HepG2 (cell line): Measurements from ENCODE around the gene FUCA2. TPM values are rescaled to one million over a fixed set of nuclear protein-coding genes. Genes with fewer than 3 reads are reported as not detected.

Experiments used
- ATAC-seq: fragments of 200-7000 bp; cut with Tn5 transposase; 3 replicates; pipeline ENCODE4 v1.9.1; 2020; ENCODE audit warnings: mild to moderate bottlenecking, moderate library complexity
- BruUV-seq: library from RNA; stranded (reverse); fragments of 400-500 nt; replicated peaks from 2 replicates; lab custom pipeline; 2021; lab: Mats Ljungman, UMichigan
- CTCF ChIA-PET: fragments of 300-600 bp; formaldehyde crosslinking; extraction: SDS; loops from one replicate; lab custom pipeline; 2021; ENCODE audit warnings: low total read pairs, inconsistent platforms, low intra/inter-chr PET ratio; lab: Yijun Ruan, JAX
- POLR2A ChIA-PET: fragments of 350-600 bp; sonication (Branson Sonifier 250); formaldehyde crosslinking; loops from one replicate; lab custom pipeline; 2020; ENCODE audit warnings: antibody characterized with exemption, inconsistent platforms; lab: Yijun Ruan, JAX
- DNase-seq: peaks from one replicate; pipeline ENCODE4 v3.0.0-alpha.2; 2015; ENCODE audit warnings: low spot score
- FAIRE-seq: peaks from 3 replicates; lab custom pipeline; 2011; peaks lifted over from hg19 to GRCh38; lab: Jason Lieb, UNC
- H2AFZ ChIP-seq: one replicate; pipeline ENCODE4 v1.6.1; 2011; ENCODE audit warnings: low read length, inconsistent platforms
- H3K27ac ChIP-seq: fragments of 300-600 bp; 3 replicates; pipeline ENCODE4 v1.8.0; 2011; ENCODE audit warnings: mixed run types, mild to moderate bottlenecking, mixed read lengths, low read length, inconsistent platforms; ENCODE audit not compliant: insufficient read depth; ENCODE audit errors: extremely low read length
- H3K27me3 ChIP-seq, 2 experiments: fragments of 200-600 bp in 1 of 2; 2 replicates in 1 of 2; 3 replicates in 1 of 2; pipeline versions ENCODE4 v1.6.0 to v1.8.0; 2011; ENCODE audit warnings: low read length in 2 of 2, mild to moderate bottlenecking in 2 of 2, moderate library complexity in 2 of 2, inconsistent platforms in 1 of 2; ENCODE audit not compliant: insufficient read depth in 2 of 2, control insufficient read depth in 1 of 2
- H3K36me3 ChIP-seq, 2 experiments: fragments of 200-600 bp in 1 of 2; replicated peaks in 1 of 2; 2 replicates in 1 of 2; 3 replicates in 1 of 2; pipeline versions ENCODE4 v1.5.1 to v1.8.0; 2011; ENCODE audit warnings: low read length in 2 of 2, inconsistent platforms in 1 of 2; ENCODE audit not compliant: insufficient read depth in 2 of 2, control insufficient read depth in 1 of 2
- H3K4me1 ChIP-seq: 2 replicates; pipeline ENCODE4 v1.5.1; 2012; ENCODE audit warnings: low read length, inconsistent platforms; ENCODE audit not compliant: insufficient read depth
- H3K4me2 ChIP-seq: 2 replicates; pipeline ENCODE4 v1.6.0; 2011; ENCODE audit warnings: low read depth, low read length, inconsistent platforms
- H3K4me3 ChIP-seq, 3 experiments: fragments of 200-600 bp in 1 of 3; sonication (generic), shearing (Covaris generic) in 1 of 3; replicated peaks in 1 of 3; 2 replicates each; pipeline ENCODE4 v1.5.1; 2011 to 2016; ENCODE audit warnings: low read length in 3 of 3, inconsistent platforms in 2 of 3, low read depth in 2 of 3, mild to moderate bottlenecking in 2 of 3, control low read depth in 1 of 3, mixed read lengths in 1 of 3; ENCODE audit not compliant: insufficient read depth in 1 of 3
- H3K79me2 ChIP-seq: one replicate; pipeline ENCODE4 v1.6.1; 2011; ENCODE audit warnings: low read length, inconsistent platforms; ENCODE audit not compliant: insufficient read depth
- H3K9ac ChIP-seq: 2 replicates; pipeline ENCODE4 v1.6.0; 2011; ENCODE audit warnings: mild to moderate bottlenecking, low read depth, low read length, inconsistent platforms; ENCODE audit not compliant: insufficient read depth
- H3K9me3 ChIP-seq: 2 replicates; pipeline ENCODE4 v1.5.1; 2012; ENCODE audit warnings: mild to moderate bottlenecking, low read length
- H4K20me1 ChIP-seq: 2 replicates; pipeline ENCODE4 v1.6.0; 2011; ENCODE audit warnings: inconsistent platforms, mild to moderate bottlenecking, low read length, moderate library complexity; ENCODE audit not compliant: insufficient read depth
- ATF3 ChIP-seq: sonication (generic); formaldehyde crosslinking; IDR thresholded peaks from 2 replicates; pipeline ENCODE4 v1.4.0; 2020; ENCODE audit warnings: missing genetic modification reagents
- ATF4 ChIP-seq, 2 experiments: fragments of 450-650 bp in 1 of 2; sonication (generic) in 1 of 2; formaldehyde crosslinking; IDR thresholded peaks; 2 replicates each; pipeline versions ENCODE4 v1.5.0 to v1.8.0; 2020 to 2022; ENCODE audit warnings: mild to moderate bottlenecking in 1 of 2, missing genetic modification reagents in 1 of 2
- FOSL2 ChIP-seq: sonication (generic); formaldehyde crosslinking; IDR thresholded peaks from 2 replicates; pipeline ENCODE4 v1.4.0; 2020; ENCODE audit warnings: missing genetic modification reagents
- FOXA3 ChIP-seq: IDR thresholded peaks from 2 replicates; pipeline ENCODE4 v1.6.1; 2016; ENCODE audit warnings: missing genetic modification reagents, missing compliant biosample characterization
- MATR3 ChIP-seq: sonication (generic); formaldehyde crosslinking; IDR thresholded peaks from 2 replicates; pipeline ENCODE4 v1.4.0; 2020; ENCODE audit warnings: missing genetic modification reagents
- ZBTB26 ChIP-seq: IDR thresholded peaks from 2 replicates; pipeline ENCODE4 v1.6.1; 2016; ENCODE audit warnings: missing compliant biosample characterization, missing genetic modification reagents, borderline replicate concordance
- ZNF121 ChIP-seq: sonication (generic); formaldehyde crosslinking; IDR thresholded peaks from 2 replicates; pipeline ENCODE4 v1.5.0; 2020; ENCODE audit warnings: mild to moderate bottlenecking, missing genetic modification reagents
- ZNF598 ChIP-seq: sonication (generic); formaldehyde crosslinking; IDR thresholded peaks from 2 replicates; pipeline ENCODE4 v1.5.1; 2020; ENCODE audit warnings: mild to moderate bottlenecking, missing genetic modification reagents, borderline replicate concordance
- ZNF790 ChIP-seq: sonication (generic); formaldehyde crosslinking; IDR thresholded peaks from 2 replicates; pipeline ENCODE4 v1.8.0; 2022; ENCODE audit warnings: missing genetic modification reagents, mild to moderate bottlenecking, borderline replicate concordance
- ZSCAN21 ChIP-seq: sonication (generic); formaldehyde crosslinking; IDR thresholded peaks from 2 replicates; pipeline ENCODE4 v1.8.0; 2022; ENCODE audit warnings: mild to moderate bottlenecking, missing genetic modification reagents, moderate library complexity, borderline replicate concordance
- WGBS: methylation state at CpG from one replicate; pipeline ENCODE4 v1.1.6; 2017; ENCODE audit warnings: low lambda C conversion rate; 5-methylcytosine and 5-hydroxymethylcytosine counted together
- in situ Hi-C: cut with HindIII; loops from 2 replicates; pipeline ENCODE4 v1.10.0; 2017; ENCODE audit warnings: low pct_unique_long_range_greater_than_20kb; ENCODE audit not compliant: extremely low pct_ligation_motif_present
- intact Hi-C: fragments of 100-400 bp; cut with micrococcal nuclease; formaldehyde crosslinking; loops from one replicate; pipeline ENCODE4 v1.10.0; 2022; ENCODE audit not compliant: unreplicated experiment
- polyA plus RNA-seq, 8 experiments: library from polyadenylated mRNA; depleted of rRNA in 3 of 8; stranded (reverse) in 7 of 8; unstranded in 1 of 8; fragments of >200 nt; fragmentation: Illumina TruSeq in 4 of 8; extraction: Trizol in 4 of 8; gene quantifications; 2 replicates each; pipeline versions ENCODE4 v1.2.1 to v1.2.3, GENCODE V29; 2011 to 2016; ENCODE audit warnings: low read depth in 4 of 8, missing spikeins in 1 of 8, mixed read lengths in 1 of 8; ENCODE audit not compliant: insufficient read depth in 1 of 8
- total RNA-seq, 5 experiments: library from RNA; depleted of rRNA; stranded (reverse); fragments of >200 nt; fragmentation: Illumina TruSeq; extraction: Trizol; gene quantifications; 2 replicates each; pipeline ENCODE4 v1.2.3, GENCODE V29; 2016; ENCODE audit warnings: low read depth in 1 of 5

Gene FUCA2
- total and polyA plus RNA-seq, 2 of the 13 experiments (the other 11 are each of a cell fraction or from before 2014, with no cell fraction given), result 87.4 to 144 TPM

- no peak for DNase-seq
- no peaks in the 10 kb centered on the region for H3K27me3 ChIP-seq
- in situ Hi-C loops, result no loop called here
- H3K27ac ChIP-seq, result no peak overlapping the region
- no peak overlapping the region for H3K4me2 ChIP-seq
- no peak overlapping the region for H2AFZ ChIP-seq
- no peak overlapping the region for H3K4me3 ChIP-seq
- no peaks in the 10 kb centered on the region for H3K79me2 ChIP-seq
- no TSS peak for BruUV-seq
- ChIA-PET POLR2A (interaction anchor here (0.8 kb wide), 1 partner anchor 50 kb away, joined by 3 read pairs; no protein-coding TSS in a partner anchor), CTCF (no interaction called here)
- no peaks in the 10 kb centered on the region for H3K9me3 ChIP-seq
- no peak for TF ChIP-seq MATR3
- TF ChIP-seq ZNF790 (CRISPR knock-in tag), result no peak
- no peak for TF ChIP-seq ZSCAN21 (CRISPR knock-in tag)
- TF ChIP-seq ZNF598 (CRISPR knock-in tag), result no peak
- TF ChIP-seq ZBTB26 (CRISPR knock-in tag), result no peak
- peak; percentile 45 for TF ChIP-seq FOSL2 (CRISPR knock-in tag)
- no peak for TF ChIP-seq ZNF121
- TF ChIP-seq FOXA3 (CRISPR knock-in tag), result 0 out of 2 replicates have a peak, but pooled peaks have one; percentile 12
- peak in 1 of 2 experiments; percentile 80; a peak in 2 of 4 replicates for TF ChIP-seq ATF4 (CRISPR knock-in tag; IDR thresholded peaks at IDR 0.05)
- TF ChIP-seq ATF3 (CRISPR knock-in tag), result no peak
- no peaks in the 10 kb centered on the region for H4K20me1 ChIP-seq
- no peak for ATAC-seq
- no peak overlapping the region for H3K9ac ChIP-seq
- 56% methylated on average over 2 of the region's 2 CpGs for WGBS
- FAIRE-seq, result no peak
- intact Hi-C loops, result no loop called here
- no peaks in the 10 kb centered on the region for H3K36me3 ChIP-seq
- peaks cover 38% of the 10 kb centered on the region for H3K4me1 ChIP-seq
These were observed 31.4 kb upstream of the FUCA2 start for GRCh38 chr6:143542888-143543287.
